Measurements from ENCODE around the gene GTF3A. TPM values are rescaled to one million over a fixed set of nuclear protein-coding genes. Genes with fewer than 3 reads are reported as not detected.

The GTF3A gene
- 42.4 and 115 TPM in 2 replicates for total RNA-seq

DNA sequence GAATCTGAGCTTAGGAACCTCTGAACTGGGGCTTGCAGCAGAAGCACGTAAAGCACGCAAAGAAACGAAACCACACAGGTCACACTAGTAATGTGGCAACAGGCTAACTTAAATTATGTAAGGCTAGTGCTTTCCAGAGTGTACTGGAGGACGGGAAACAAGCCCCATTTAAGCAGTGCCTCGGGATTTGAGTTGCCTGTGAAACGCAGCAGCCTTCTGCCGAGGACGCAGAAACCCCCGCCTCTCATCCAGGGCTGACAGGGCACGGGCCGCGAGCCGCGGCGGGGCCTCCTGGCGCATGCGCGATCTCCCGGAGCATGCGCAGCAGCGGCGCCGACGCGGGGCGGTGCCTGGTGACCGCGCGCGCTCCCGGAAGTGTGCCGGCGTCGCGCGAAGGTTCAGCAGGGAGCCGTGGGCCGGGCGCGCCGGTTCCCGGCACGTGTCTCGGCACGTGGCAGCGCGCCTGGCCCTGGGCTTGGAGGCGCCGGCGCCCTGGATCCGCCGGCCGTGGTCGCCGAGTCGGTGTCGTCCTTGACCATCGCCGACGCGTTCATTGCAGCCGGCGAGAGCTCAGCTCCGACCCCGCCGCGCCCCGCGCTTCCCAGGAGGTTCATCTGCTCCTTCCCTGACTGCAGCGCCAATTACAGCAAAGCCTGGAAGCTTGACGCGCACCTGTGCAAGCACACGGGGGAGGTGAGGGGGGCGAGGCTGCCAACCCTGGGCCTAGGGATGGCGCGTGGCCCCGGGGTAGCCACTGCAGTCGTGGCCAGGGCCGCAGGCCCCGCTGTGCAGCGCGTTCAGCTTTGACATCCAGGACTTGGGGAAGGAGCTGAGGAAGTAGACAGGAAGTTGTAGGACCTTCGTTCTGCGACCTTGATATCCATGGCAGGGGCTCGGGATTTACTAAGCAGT, at the start of gene GTF3A:
GTF3A (plus strand) TSS at position 374 of the 912 bp plus-strand sequence.

DNA sequence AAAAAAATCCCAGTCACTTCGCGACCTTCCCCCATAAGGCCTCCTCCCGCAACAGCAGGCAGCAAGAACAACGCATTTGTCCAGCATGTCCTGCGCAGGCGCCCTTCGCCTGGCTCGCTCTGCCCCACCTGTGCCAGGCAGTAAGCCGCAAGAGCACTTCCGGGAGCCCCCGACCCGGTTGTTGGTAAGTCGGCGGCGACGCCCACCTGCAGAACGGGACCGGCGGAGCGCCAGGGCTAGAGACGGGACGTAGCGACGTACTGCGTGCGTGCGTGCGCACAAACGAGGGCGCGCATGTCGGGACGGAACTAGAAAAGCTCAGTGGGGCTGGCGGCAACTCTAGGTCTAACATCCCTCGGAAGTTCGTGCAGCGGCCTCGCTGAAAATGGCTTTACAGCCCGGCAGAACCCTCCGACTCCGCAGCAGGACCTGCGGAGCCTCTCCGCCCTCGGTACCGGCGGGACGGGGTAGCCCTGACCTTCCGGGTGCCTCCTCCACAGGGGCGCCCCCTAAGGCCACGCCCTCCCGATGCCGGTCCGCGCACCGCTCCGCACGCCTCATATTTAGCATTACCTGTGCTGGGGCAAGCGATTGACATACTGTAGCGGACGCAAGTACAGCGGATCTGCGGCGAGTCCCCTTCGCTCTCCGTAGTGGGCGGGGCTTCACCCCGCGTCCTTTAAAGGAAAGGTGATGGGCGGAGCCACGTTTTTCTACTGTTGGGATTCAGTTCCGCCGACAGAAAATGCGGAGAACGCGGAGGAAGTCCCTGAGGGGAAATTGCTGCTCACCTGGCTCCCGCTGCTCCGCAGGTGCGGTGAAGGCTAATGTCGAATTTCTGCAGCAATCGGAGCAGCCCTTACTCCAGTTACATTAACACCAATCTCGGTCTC, 25.8 kb downstream of the GTF3A start, which contains the start of gene MTIF3:
MTIF3 (minus strand) TSS at position 629 of the 893 bp plus-strand sequence. CDS start 10,116 bp downstream, outside the sequence.

Small RNA genes lying within 50 kb of the gene (small RNA-seq; reads per million reads assigned to genes)
- not detected for gene RNY1P1

Other genes with a start within 250 kb of the GTF3A start
- 700 and 707 TPM in 2 replicates for gene RPL21, start 173.1 kb upstream of the GTF3A start, total RNA-seq
- 1.7 and 2.7 TPM in 2 replicates for gene RASL11A, start 153.8 kb upstream of the GTF3A start, total RNA-seq
- 39.4 and 60.1 TPM in 2 replicates for gene MTIF3, start 25.9 kb downstream of the GTF3A start, total RNA-seq
- 7.9 and 11.1 TPM in 2 replicates for gene LNX2, start 195.9 kb downstream of the GTF3A start, total RNA-seq
- gene POLR1D, start 197.3 kb downstream of the GTF3A start, total RNA-seq = 79.1 and 126 TPM in 2 replicates

All from placental epithelial cell (primary cell).